OCI-LY7 (cell line): ENCODE measurements around the gene GPR87.

Experiments
- EZH2phosphoT487 ChIP-seq: fragments of 200-600 bp; sonication (generic); IDR thresholded peaks from 2 replicates; pipeline ENCODE4 v1.6.1; 2018; ENCODE audit warnings: low read depth, borderline replicate concordance, mild to moderate bottlenecking, mixed run types, antibody characterized with exemption, low read length, moderate library complexity, mixed read lengths
- TF ChIP-seq, protein P1 (sequence below): fragments of 200-600 bp; sonication (generic); conservative IDR thresholded peaks from 2 replicates; pipeline ENCODE4 v1.5.1; 2014; ENCODE audit warnings: mild to moderate bottlenecking, antibody characterized with exemption, low read length, moderate library complexity, mixed read lengths

DNA sequence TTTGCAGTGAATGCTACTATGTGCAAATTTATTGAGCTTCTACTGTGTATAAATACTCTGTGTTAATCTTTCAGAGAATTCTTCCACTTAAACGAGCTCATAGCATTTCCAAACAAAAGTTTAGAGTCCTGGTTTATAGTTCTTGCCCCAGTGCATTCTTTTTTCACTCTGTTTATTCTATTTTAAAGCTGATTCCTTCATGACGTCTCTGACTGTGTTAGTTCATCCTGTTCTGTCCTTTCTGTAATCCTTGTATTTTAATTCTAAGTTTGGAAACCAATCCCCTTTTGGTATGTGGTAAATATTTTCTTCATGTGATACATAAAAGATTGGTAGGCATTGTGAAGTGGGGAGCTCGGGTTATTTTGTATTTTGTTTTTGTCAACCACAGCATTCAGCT lies 57.0 kb downstream of the GPR87 start:
- TF ChIP-seq, protein P1, sequence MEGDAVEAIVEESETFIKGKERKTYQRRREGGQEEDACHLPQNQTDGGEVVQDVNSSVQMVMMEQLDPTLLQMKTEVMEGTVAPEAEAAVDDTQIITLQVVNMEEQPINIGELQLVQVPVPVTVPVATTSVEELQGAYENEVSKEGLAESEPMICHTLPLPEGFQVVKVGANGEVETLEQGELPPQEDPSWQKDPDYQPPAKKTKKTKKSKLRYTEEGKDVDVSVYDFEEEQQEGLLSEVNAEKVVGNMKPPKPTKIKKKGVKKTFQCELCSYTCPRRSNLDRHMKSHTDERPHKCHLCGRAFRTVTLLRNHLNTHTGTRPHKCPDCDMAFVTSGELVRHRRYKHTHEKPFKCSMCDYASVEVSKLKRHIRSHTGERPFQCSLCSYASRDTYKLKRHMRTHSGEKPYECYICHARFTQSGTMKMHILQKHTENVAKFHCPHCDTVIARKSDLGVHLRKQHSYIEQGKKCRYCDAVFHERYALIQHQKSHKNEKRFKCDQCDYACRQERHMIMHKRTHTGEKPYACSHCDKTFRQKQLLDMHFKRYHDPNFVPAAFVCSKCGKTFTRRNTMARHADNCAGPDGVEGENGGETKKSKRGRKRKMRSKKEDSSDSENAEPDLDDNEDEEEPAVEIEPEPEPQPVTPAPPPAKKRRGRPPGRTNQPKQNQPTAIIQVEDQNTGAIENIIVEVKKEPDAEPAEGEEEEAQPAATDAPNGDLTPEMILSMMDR, result no peak
- no peak for TF ChIP-seq EZH2phosphoT487
